ENCODE data around the gene BBS9. TPM values are rescaled to one million over a fixed set of nuclear protein-coding genes. Genes with fewer than 3 reads are reported as not detected.

The BBS9 gene
- polyA plus RNA-seq, 1 donor from 2014 or later, result 9.8 TPM

DNA sequence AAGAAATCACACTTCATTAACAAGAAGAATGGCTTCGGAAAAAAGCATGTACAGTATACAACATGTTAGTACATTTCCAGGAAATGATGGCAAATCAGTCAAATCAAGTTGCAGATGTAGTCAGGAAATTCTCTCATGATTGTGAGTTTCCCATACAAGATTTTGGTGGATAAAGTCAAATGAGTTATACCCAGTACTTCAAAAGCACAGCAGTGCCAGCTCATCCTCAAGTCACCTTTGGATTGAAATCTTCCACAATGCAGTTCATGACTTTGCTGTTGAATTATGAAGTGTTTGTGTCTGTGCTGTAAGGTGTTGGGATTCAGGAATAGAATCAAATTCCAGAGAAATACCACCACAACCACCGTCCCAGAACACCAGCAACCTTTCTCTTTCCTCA, 474.7 kb downstream of the BBS9 start:
- Histone ChIP-seq H3K9me3 (ENCODE audit: low read length) (no peaks in the 10 kb centered on the region), H3K9me2 (ENCODE audit: insufficient read depth, low read length) (no peaks in the 10 kb centered on the region), H3K27ac (ENCODE audit: low read length) (no peak overlapping the region), H4K20me1 (ENCODE audit: insufficient read depth) (no peaks in the 10 kb centered on the region), H3K4me3 (ENCODE audit: low read length) (no peak overlapping the region), H3K9ac (ENCODE audit: low read length) (no peak overlapping the region), H3K79me2 (replicated peaks; ENCODE audit: insufficient read depth, low read length) (no peaks in the 10 kb centered on the region), H3K36me3 (ENCODE audit: insufficient read depth, low read length) (no peaks in the 10 kb centered on the region), H2AFZ (ENCODE audit: low read depth, low read length) (no peak overlapping the region), H3F3A (ENCODE audit: insufficient read depth, low read length, poor library complexity, severe bottlenecking) (no peaks in the 10 kb centered on the region), H3K27me3 (ENCODE audit: insufficient read depth, low read depth, low read length) (no peaks in the 10 kb centered on the region), H3K4me2 (ENCODE audit: low read length) (no peak overlapping the region)
- TF ChIP-seq RAD21 (conservative IDR thresholded peaks at IDR 0.05), result no peak
- TF ChIP-seq, protein P1, sequence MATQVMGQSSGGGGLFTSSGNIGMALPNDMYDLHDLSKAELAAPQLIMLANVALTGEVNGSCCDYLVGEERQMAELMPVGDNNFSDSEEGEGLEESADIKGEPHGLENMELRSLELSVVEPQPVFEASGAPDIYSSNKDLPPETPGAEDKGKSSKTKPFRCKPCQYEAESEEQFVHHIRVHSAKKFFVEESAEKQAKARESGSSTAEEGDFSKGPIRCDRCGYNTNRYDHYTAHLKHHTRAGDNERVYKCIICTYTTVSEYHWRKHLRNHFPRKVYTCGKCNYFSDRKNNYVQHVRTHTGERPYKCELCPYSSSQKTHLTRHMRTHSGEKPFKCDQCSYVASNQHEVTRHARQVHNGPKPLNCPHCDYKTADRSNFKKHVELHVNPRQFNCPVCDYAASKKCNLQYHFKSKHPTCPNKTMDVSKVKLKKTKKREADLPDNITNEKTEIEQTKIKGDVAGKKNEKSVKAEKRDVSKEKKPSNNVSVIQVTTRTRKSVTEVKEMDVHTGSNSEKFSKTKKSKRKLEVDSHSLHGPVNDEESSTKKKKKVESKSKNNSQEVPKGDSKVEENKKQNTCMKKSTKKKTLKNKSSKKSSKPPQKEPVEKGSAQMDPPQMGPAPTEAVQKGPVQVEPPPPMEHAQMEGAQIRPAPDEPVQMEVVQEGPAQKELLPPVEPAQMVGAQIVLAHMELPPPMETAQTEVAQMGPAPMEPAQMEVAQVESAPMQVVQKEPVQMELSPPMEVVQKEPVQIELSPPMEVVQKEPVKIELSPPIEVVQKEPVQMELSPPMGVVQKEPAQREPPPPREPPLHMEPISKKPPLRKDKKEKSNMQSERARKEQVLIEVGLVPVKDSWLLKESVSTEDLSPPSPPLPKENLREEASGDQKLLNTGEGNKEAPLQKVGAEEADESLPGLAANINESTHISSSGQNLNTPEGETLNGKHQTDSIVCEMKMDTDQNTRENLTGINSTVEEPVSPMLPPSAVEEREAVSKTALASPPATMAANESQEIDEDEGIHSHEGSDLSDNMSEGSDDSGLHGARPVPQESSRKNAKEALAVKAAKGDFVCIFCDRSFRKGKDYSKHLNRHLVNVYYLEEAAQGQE (IDR thresholded peaks at IDR 0.05; ENCODE audit: borderline replicate concordance), result no peak
- TF ChIP-seq POLR2AphosphoS5 (IDR thresholded peaks at IDR 0.05), result no peak
- no peak for TF ChIP-seq SMC3 (conservative IDR thresholded peaks at IDR 0.05; ENCODE audit: poor library complexity)
- TF ChIP-seq, protein P2, sequence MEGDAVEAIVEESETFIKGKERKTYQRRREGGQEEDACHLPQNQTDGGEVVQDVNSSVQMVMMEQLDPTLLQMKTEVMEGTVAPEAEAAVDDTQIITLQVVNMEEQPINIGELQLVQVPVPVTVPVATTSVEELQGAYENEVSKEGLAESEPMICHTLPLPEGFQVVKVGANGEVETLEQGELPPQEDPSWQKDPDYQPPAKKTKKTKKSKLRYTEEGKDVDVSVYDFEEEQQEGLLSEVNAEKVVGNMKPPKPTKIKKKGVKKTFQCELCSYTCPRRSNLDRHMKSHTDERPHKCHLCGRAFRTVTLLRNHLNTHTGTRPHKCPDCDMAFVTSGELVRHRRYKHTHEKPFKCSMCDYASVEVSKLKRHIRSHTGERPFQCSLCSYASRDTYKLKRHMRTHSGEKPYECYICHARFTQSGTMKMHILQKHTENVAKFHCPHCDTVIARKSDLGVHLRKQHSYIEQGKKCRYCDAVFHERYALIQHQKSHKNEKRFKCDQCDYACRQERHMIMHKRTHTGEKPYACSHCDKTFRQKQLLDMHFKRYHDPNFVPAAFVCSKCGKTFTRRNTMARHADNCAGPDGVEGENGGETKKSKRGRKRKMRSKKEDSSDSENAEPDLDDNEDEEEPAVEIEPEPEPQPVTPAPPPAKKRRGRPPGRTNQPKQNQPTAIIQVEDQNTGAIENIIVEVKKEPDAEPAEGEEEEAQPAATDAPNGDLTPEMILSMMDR (IDR thresholded peaks at IDR 0.05; ENCODE audit: poor library complexity, severe bottlenecking), result no peak
- no peak for TF ChIP-seq EZH2 (IDR thresholded peaks at IDR 0.05; ENCODE audit: borderline replicate concordance, insufficient read depth, low read length, poor library complexity, severe bottlenecking)
- no peak for TF ChIP-seq TAF1 (IDR thresholded peaks at IDR 0.05; ENCODE audit: low read depth)
- no peak for TF ChIP-seq MXI1 (conservative IDR thresholded peaks at IDR 0.05; ENCODE audit: poor library complexity, severe bottlenecking)
- no peak for TF ChIP-seq EP300 (conservative IDR thresholded peaks at IDR 0.05; ENCODE audit: poor library complexity, severe bottlenecking)

DNA sequence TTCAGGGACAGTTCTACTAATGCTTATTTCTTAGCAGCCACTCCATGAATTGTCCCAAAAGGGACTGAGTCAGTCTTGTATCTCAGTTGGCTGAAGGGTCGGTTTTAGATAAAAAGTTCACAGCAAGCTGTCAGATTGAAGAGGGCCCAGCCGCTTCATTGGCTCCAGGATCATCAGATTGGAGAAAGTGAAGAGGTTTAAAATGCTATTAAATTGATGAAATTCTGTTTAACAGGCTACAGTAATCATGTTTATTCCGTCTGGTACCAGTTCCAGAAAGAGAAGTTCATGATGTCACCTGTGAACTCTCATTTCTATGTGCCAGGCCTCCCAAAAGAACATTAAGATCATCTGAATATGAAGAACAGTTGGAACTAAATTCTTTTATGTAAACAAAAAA, 481.6 kb downstream of the BBS9 start:
- TF ChIP-seq, protein P2 (IDR thresholded peaks at IDR 0.05; ENCODE audit: poor library complexity, severe bottlenecking), result no peak
- no peak for TF ChIP-seq EP300 (conservative IDR thresholded peaks at IDR 0.05; ENCODE audit: poor library complexity, severe bottlenecking)
- TF ChIP-seq POLR2AphosphoS5 (IDR thresholded peaks at IDR 0.05), result no peak
- TF ChIP-seq MXI1 (conservative IDR thresholded peaks at IDR 0.05; ENCODE audit: poor library complexity, severe bottlenecking), result no peak
- no peak for TF ChIP-seq TAF1 (IDR thresholded peaks at IDR 0.05; ENCODE audit: low read depth)
- no peak for TF ChIP-seq SMC3 (conservative IDR thresholded peaks at IDR 0.05; ENCODE audit: poor library complexity)
- TF ChIP-seq, protein P1 (IDR thresholded peaks at IDR 0.05; ENCODE audit: borderline replicate concordance), result no peak
- no peak for TF ChIP-seq EZH2 (IDR thresholded peaks at IDR 0.05; ENCODE audit: borderline replicate concordance, insufficient read depth, low read length, poor library complexity, severe bottlenecking)
- TF ChIP-seq RAD21 (conservative IDR thresholded peaks at IDR 0.05), result no peak
- Histone ChIP-seq H3K27me3 (ENCODE audit: insufficient read depth, low read depth, low read length) (no peaks in the 10 kb centered on the region), H3K9me3 (ENCODE audit: low read length) (no peaks in the 10 kb centered on the region), H3K79me2 (replicated peaks; ENCODE audit: insufficient read depth, low read length) (no peaks in the 10 kb centered on the region), H2AFZ (ENCODE audit: low read depth, low read length) (no peak overlapping the region), H3F3A (ENCODE audit: insufficient read depth, low read length, poor library complexity, severe bottlenecking) (no peaks in the 10 kb centered on the region), H3K4me3 (ENCODE audit: low read length) (no peak overlapping the region), H4K20me1 (ENCODE audit: insufficient read depth) (no peaks in the 10 kb centered on the region), H3K9me2 (ENCODE audit: insufficient read depth, low read length) (no peaks in the 10 kb centered on the region), H3K9ac (ENCODE audit: low read length) (no peak overlapping the region), H3K27ac (ENCODE audit: low read length) (no peak overlapping the region), H3K4me2 (ENCODE audit: low read length) (no peak overlapping the region), H3K36me3 (ENCODE audit: insufficient read depth, low read length) (no peaks in the 10 kb centered on the region)

All from neural cell (in vitro differentiated cells).